CD1c-positive myeloid dendritic cell (primary cell): ENCODE results near the gene ASTN2.

Experiments
- DNase-seq: peaks from one replicate; pipeline ENCODE4 v3.0.0-alpha.2; 2016; ENCODE audit errors: extremely low spot score

The ASTN2 gene

GRCh38 chr9:117014061-117014460 lies 400.8 kb downstream of the ASTN2 start:
- no peak for DNase-seq

GRCh38 chr9:117013440-117013995 lies 401.3 kb downstream of the ASTN2 start:
- DNase-seq = no peak

- DNase-seq = no peak
These were observed 404.8 kb downstream of the ASTN2 start for GRCh38 chr9:117010061-117010460.

- no peak for DNase-seq
These were observed 406.0 kb downstream of the ASTN2 start for GRCh38 chr9:117008876-117009275.

- no peak for DNase-seq
These were observed 406.4 kb downstream of the ASTN2 start for GRCh38 chr9:117008461-117008860.

- no peak for DNase-seq
These were observed 412.2 kb downstream of the ASTN2 start for GRCh38 chr9:117002686-117003085.

- no peak for DNase-seq
These were observed 414.0 kb downstream of the ASTN2 start for GRCh38 chr9:117000834-117001233.

- no peak for DNase-seq
These were observed 414.6 kb downstream of the ASTN2 start for GRCh38 chr9:117000196-117000723.

GRCh38 chr9:116998305-116998704 lies 416.6 kb downstream of the ASTN2 start:
- DNase-seq = no peak

- peak; percentile 23 for DNase-seq
These were observed 422.0 kb downstream of the ASTN2 start for GRCh38 chr9:116992865-116993264.

- no peak for DNase-seq
These were observed 423.8 kb downstream of the ASTN2 start for GRCh38 chr9:116991051-116991450.

- DNase-seq = peak; percentile 3
These were observed 424.3 kb downstream of the ASTN2 start for GRCh38 chr9:116990592-116990991.

- peak; percentile 48 for DNase-seq
These were observed 427.0 kb downstream of the ASTN2 start for GRCh38 chr9:116987721-116988485.

- DNase-seq = peak; percentile 26
These were observed 428.8 kb downstream of the ASTN2 start for GRCh38 chr9:116986015-116986414.

- DNase-seq = no peak
These were observed 429.3 kb downstream of the ASTN2 start for GRCh38 chr9:116985596-116985995.

GRCh38 chr9:116984111-116984510 lies 430.7 kb downstream of the ASTN2 start:
- no peak for DNase-seq

- no peak for DNase-seq
These were observed 434.2 kb downstream of the ASTN2 start for GRCh38 chr9:116980582-116981120.

GRCh38 chr9:116979456-116979855 lies 435.4 kb downstream of the ASTN2 start:
- DNase-seq = no peak

GRCh38 chr9:116978155-116978554 lies 436.7 kb downstream of the ASTN2 start:
- DNase-seq = no peak

GRCh38 chr9:116975126-116975525 lies 439.7 kb downstream of the ASTN2 start:
- no peak for DNase-seq

- DNase-seq = no peak
These were observed 448.7 kb downstream of the ASTN2 start for GRCh38 chr9:116966199-116966598.

- DNase-seq = no peak
These were observed 450.6 kb downstream of the ASTN2 start for GRCh38 chr9:116964258-116964657.

- DNase-seq = peak; percentile 20
These were observed 455.0 kb downstream of the ASTN2 start for GRCh38 chr9:116959809-116960208.
